ENCODE results near the gene WNT7B.

GRCh38 chr22:46017166-46017565, 40.2 kb upstream of the WNT7B start:
- TF ChIP-seq CTCF (IDR thresholded peaks at IDR 0.05) (no peak), POLR2AphosphoS5 (IDR thresholded peaks at IDR 0.05) (no peak), EP300 (IDR thresholded peaks at IDR 0.05) (no peak), POLR2A (IDR thresholded peaks at IDR 0.05) (no peak)

Data from suprapubic skin (tissue), 4 donors.